M059J (cell line): ENCODE data around the gene ARHGEF19. TPM values are rescaled to one million over a fixed set of nuclear protein-coding genes. Genes with fewer than 3 reads are reported as not detected.
"Not testable (repeated sequence)": the region's sequence is repeated elsewhere in the genome, so short reads cannot be mapped to it uniquely, and the experiment has no call there.

Experiments
- DNase-seq: peaks from one replicate; pipeline ENCODE4 v3.0.0-alpha.2; 2012; ENCODE audit warnings: low read depth
- total RNA-seq: library from RNA; depleted of rRNA; stranded (reverse); fragments of >200 nt; shearing (Covaris generic); gene quantifications from 2 replicates; pipeline ENCODE4 v1.2.3, GENCODE V29; 2014

The ARHGEF19 gene
- total RNA-seq, 1 experiment from 2014 or later = 3.2 TPM

GRCh38 chr1:16205334-16205671 is 7.1 kb downstream of the ARHGEF19 start:
- DNase-seq = no peak

- no peak for DNase-seq
Observed at GRCh38 chr1:16204634-16205333, 7.7 kb downstream of the ARHGEF19 start.

GRCh38 chr1:16204216-16204615 is 8.2 kb downstream of the ARHGEF19 start:
- DNase-seq = no peak

- no peak for DNase-seq
Observed at GRCh38 chr1:16203550-16203949, 8.9 kb downstream of the ARHGEF19 start.

- no peak for DNase-seq
Observed at GRCh38 chr1:16202281-16203210, 9.9 kb downstream of the ARHGEF19 start.

GRCh38 chr1:16199700-16200099 is 12.8 kb downstream of the ARHGEF19 start:
- DNase-seq = no peak

- DNase-seq = no peak
Observed at GRCh38 chr1:16199157-16199501, 13.3 kb downstream of the ARHGEF19 start.

GRCh38 chr1:16198444-16199156 is 13.9 kb downstream of the ARHGEF19 start:
- DNase-seq = no peak

GRCh38 chr1:16196874-16197273 is 15.6 kb downstream of the ARHGEF19 start:
- DNase-seq = no peak

GRCh38 chr1:16196139-16196538 is 16.3 kb downstream of the ARHGEF19 start:
- not testable (repeated sequence) for DNase-seq

- no peak for DNase-seq
Observed at GRCh38 chr1:16195518-16195905, 16.9 kb downstream of the ARHGEF19 start.

GRCh38 chr1:16191916-16192546 is 20.4 kb downstream of the ARHGEF19 start:
- DNase-seq = no peak

- no peak for DNase-seq
Observed at GRCh38 chr1:16191309-16191708, 21.1 kb downstream of the ARHGEF19 start.

GRCh38 chr1:16189921-16190621 is 22.4 kb downstream of the ARHGEF19 start:
- peak; percentile 87 for DNase-seq

GRCh38 chr1:16189003-16189402 is 23.4 kb downstream of the ARHGEF19 start:
- DNase-seq = peak; percentile 79

- peak; percentile 82 for DNase-seq
Observed at GRCh38 chr1:16187748-16188401, 24.6 kb downstream of the ARHGEF19 start.

GRCh38 chr1:16186655-16187235 is 25.7 kb downstream of the ARHGEF19 start:
- DNase-seq = no peak

- DNase-seq = no peak
Observed at GRCh38 chr1:16184557-16185303, 27.7 kb downstream of the ARHGEF19 start.

- DNase-seq = peak; percentile 43
Observed at GRCh38 chr1:16183765-16184556, 28.5 kb downstream of the ARHGEF19 start.
